ENCODE data around the gene PTTG1IP2.

The PTTG1IP2 gene

GRCh38 chr7:90469554-90469953, at the start of gene PTTG1IP2:
Gene PTTG1IP2 (plus strand): TSS chr7:90469639. CDS start chr7:90469787, 148 bp downstream.
- no peak for DNase-seq

DNA sequence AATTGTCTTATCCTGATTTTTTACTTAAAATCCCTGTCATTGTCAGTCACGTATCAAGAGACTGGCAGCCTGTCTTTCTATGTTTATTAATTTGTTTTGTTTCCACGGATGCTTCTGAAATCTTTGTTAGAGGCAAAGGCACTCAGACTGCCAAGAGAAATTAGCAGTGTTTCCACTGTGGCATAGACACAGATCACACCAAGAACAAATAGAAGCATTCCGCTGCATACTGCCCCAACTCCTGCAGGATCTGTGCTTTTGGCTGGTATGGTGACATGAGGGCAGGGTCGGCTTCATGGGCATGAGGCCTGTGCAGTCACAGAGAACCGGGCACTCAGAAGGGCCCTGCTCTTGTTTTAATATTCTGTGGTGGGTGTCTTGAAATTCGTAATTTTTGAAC, 47.8 kb upstream of the PTTG1IP2 start:
- DNase-seq: no peak

- no peak for DNase-seq
Observed at GRCh38 chr7:90424720-90425119, 44.7 kb upstream of the PTTG1IP2 start.

- DNase-seq: no peak
Observed at GRCh38 chr7:90425376-90425775, 44.1 kb upstream of the PTTG1IP2 start.

DNA sequence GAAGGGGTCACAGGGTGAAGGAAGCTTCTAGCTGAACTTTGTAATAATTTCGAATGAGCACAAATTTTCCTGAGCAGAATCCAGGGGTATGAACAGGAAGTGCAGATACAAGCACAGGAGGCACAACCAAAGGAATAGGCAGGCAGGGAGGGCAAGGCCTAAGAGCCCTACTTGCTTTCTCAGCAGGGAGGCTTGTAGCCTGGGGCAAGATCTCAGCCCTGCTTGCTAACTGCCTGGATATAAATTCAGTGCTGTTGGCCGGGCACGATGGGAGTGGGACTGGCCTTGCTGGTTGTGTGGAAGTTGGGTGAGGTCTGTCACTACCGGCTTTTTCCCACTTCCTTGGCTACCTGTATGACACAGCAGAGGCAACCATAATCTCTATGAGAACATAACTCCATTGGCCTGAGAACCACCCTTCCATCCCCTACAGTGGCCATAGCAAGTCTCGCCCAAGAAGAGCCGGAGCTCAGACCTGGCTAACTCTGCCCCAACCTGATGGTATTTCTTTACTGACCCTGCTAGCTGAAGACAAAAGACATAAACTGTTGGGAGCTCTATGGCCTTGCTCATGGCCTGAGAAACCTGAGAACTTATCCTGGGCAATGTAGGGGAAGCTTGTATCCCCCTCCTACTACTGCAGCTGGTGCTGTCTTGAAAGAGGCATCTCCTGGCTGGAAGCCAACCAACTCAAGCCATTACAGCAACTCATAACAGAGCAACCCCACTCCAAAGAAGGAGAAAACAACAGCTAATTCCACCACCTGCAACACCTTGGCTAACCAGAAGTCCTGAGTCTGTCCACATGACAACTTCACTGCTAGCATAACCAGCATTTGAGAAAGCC, 38.6 kb upstream of the PTTG1IP2 start:
- no peak for DNase-seq

DNA sequence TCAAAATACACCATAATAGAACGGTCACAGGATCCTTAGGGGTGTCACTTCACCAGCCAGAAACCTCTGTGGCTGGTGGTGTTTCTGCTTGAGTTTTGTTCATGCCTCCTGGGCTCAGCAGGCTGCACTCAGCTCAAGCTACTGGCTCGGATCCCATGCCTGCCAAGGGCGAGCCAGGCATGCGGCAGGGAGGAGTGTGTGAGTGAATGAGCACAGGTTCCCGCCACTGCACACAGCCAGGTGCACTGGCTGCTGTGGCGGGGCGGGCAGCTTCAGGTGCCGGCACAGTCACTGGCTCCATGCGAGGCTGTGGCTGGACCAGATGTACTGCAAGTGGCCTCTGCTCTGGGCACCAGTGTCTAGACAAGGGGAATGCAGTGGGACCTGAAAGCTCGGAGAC, 36.7 kb upstream of the PTTG1IP2 start:
- no peak for DNase-seq

GRCh38 chr7:90433221-90433620, 36.2 kb upstream of the PTTG1IP2 start:
- no peak for DNase-seq

- DNase-seq: no peak
Observed at GRCh38 chr7:90445633-90446032, 23.8 kb upstream of the PTTG1IP2 start.

DNA sequence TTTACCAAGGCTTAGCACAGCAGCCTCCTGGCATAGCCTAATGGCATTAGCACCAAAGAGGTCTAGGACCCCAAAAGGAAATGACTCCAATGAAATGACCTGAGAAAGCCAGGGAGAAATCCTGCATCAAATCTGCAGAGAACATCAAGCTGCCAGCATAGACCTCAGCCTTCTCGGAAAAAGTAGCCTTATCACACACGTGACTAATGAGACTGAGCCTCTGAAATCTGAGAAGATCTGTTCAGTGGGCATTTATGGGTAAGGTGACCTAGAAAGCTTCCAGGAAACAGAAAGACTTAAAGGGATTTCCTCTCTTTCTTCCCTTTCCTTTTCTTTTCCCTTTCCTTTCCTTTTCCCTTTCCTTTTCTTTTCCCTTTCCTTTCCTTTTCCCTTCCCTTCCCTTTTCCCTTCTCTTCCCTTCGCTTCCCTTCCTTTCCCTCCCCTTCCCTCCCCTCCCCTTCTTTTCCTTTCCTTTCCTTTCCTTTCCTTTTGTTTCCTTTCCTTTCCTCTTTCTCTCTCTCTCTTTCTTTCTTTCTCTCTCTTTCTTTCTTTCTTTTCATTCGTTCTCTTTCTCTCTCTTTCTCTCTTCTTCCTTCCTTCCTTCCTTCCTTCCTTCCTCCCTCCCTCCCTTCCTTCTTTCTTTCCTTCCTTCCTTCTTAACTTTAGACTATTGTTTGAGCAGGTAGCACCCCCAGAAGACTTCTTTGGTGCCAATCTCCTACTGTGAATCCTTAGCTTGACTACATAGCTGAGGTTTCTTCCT, 23.1 kb upstream of the PTTG1IP2 start:
- no peak for DNase-seq

GRCh38 chr7:90453259-90453891, 16.1 kb upstream of the PTTG1IP2 start:
- DNase-seq: no peak

GRCh38 chr7:90453931-90454330, 15.5 kb upstream of the PTTG1IP2 start:
- no peak for DNase-seq

GRCh38 chr7:90455163-90456030, 14.0 kb upstream of the PTTG1IP2 start:
- peak; percentile 78 for DNase-seq

- DNase-seq: no peak
Observed at GRCh38 chr7:90458104-90458503, 11.3 kb upstream of the PTTG1IP2 start.

DNA sequence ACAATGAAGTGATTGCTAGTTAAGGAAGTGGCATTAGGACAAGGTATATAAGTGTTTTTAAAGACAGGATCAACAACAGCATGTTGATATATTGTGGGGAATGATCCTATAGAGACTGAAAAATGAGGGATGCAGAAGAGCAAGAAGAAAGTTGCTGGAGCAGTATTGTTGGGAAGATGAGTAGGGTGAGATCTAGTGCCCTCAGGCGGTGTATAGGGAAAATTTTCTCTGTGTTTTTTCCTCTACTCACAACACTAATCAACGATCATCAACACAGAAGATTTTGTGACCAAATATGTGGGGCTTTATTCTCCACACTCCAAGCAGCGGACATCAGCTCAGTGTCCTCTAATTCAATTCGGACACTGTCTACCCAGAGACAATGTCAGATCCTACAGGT, 9.6 kb upstream of the PTTG1IP2 start:
- no peak for DNase-seq

DNA sequence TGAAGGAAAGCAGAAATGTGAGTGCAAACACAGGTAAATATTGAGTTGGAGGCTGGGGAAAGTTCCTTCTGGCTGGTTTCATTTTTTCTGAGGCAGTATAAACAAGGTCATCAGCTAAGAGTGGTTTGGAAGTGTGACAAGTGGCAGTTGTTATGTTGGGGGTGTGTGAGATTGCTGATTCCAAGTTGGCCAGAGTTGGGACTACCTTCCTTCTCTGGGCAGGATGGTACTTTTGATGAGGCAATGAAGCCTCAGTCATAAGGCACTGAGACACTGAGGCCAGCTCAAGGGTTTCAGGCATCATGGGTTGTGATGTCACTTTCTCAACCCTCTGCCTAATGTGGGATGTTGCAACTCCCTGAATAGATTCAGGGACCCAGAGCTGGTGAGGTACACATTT, 8.2 kb upstream of the PTTG1IP2 start:
- no peak for DNase-seq

GRCh38 chr7:90463151-90463628, 6.2 kb upstream of the PTTG1IP2 start:
- peak; percentile 42 to 45 for DNase-seq

DNA sequence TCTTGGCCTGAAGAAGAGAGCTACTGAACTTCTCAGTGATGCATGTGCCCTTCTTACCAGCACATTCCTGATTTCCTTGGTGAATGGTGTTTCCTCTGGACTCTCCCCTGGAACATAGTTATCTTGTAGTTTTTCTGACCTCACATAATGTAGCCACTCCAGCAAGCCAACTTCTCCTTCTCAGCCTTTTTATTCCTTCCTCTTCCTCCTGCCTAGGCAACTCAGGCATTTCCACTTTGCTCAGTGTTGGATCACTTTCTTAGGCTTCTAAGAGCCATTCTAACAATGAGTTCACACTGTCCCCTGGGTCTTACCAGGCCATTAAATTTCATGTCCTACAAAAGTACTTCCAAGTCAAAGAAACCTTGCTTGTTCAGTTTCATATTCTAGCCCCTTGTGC, 3.6 kb upstream of the PTTG1IP2 start:
- DNase-seq: no peak

DNA sequence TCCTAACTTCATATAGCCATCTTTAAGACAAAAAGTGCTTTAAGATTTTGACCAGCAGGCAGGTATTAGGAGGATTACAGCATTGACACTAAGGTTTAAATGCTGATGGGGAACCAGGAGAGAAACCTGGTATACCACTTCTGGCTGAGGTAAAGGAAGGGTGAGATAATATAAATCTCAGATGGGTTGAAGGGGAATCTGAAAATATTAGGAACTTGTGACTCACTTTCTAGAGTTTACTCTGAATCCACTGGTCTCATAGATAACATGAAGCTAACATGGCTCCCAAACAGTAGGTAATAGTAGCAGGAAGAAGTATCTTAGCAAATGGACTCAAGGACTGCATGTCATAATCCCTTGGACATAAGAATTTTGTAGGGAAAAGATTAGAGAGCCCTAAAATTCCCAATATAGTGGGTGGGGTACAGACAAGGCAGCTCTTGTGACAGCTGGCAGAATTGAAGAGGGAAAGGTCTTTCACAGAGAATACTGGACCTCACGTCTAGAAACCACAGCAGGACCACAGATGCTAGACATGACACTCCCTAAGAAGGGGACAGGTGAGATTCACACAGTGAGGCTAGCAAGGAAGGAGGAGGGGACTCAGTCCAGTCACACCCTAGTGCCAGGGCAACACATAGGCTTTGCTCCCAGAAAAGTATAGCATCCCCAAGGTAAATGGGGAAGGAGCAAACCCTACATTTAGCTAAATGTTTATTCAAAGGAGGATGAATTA, 3.5 kb downstream of the PTTG1IP2 start:
- DNase-seq: no peak

DNA sequence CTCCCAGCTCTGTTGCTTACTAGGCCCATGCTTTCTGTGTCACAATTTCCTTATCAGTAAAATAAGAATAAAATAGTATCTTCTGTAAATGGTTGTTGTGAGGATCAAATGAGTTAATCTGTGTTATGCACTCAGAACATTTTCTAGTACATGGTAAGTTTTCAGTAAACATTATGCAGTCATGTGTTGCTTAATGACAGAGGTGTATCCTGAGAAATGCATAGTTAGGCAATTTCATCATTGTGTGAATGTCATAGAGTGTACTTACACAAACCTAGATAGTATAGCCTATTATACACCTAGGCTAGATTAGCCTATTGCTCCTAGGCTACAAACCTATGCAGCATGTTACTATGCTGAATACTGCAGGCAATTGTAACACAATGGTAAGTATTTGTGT, 4.4 kb downstream of the PTTG1IP2 start:
- DNase-seq: no peak

DNA sequence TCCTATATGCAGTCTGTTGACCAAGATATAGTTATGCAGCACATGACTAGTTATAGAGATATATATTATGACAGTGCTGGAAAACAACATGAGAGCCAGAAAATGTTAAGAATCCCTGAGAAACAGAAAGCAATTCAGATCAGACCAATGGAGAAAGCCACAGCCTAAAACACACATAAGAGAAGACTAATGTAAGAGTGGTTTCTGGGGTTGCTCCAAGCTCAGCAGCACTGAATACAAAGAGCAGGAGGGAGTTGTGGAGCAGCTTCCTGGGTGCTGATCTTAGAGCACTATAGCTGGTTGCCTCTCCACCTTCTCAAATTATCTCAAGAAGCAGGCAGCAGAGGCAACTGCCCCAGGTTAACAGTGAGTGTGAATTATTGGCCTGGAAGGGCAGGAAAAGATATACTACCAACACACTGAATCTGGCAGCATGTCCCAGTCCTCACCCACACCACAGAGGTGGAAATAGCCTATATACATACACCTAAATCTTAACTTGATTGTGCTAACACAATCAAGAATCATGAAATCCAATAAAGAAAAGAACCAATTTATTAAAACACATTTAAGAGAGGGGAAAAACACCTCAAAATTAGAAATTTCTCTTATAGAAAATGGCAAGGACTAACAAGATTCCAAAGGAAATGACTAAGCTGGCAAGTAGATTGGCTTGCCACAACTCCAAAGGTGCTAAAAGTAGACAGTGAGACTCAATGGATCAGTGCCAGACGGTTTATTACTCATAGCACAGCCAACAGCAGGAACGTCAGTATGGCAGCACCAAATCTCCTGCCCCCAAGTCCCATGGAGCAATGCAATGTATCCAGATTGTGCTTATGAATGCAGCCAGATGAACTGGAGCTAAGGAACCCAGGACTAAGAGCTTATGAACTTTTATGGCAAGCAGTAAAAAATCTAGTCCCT, 5.1 kb downstream of the PTTG1IP2 start:
- DNase-seq: no peak

GRCh38 chr7:90483251-90483650, 13.8 kb downstream of the PTTG1IP2 start:
- DNase-seq: no peak
